SK-N-SH treated with all-trans-retinoic acid at 6 μM for 48 hours (cell line): ENCODE data around the gene EXOC4.

Source experiments
- ATAC-seq: fragments of 200-7000 bp; cut with Tn5 transposase; 3 replicates; pipeline ENCODE4 v1.9.1; 2020; ENCODE audit warnings: mild to moderate bottlenecking, moderate library complexity
- ARNTL ChIP-seq: fragments of 450-650 bp; formaldehyde crosslinking; IDR thresholded peaks from 2 replicates; pipeline ENCODE4 v1.5.0; 2020; ENCODE audit warnings: low read depth, mild to moderate bottlenecking, moderate library complexity, borderline replicate concordance
- BACH2 ChIP-seq: fragments of 250-450 bp; sonication (Bioruptor Pico); IDR thresholded peaks from 2 replicates; pipeline ENCODE4 v1.9.0; 2021; ENCODE audit warnings: mild to moderate bottlenecking, borderline replicate concordance
- CSDC2 ChIP-seq: fragments of 250-450 bp; sonication (Bioruptor Pico); IDR thresholded peaks from 2 replicates; pipeline ENCODE4 v1.5.0; 2020; ENCODE audit warnings: mild to moderate bottlenecking, moderate library complexity
- ESRRG ChIP-seq: fragments of 250-450 bp; sonication (Bioruptor Pico); IDR thresholded peaks from 2 replicates; pipeline ENCODE4 v1.6.1; 2021; ENCODE audit warnings: mild to moderate bottlenecking
- GLIS3 ChIP-seq: fragments of 250-450 bp; sonication (Bioruptor Pico); IDR thresholded peaks from 2 replicates; pipeline ENCODE4 v1.5.0; 2020; ENCODE audit warnings: mild to moderate bottlenecking, moderate library complexity
- OSR1 ChIP-seq: fragments of 250-450 bp; sonication (Bioruptor Pico); IDR thresholded peaks from 2 replicates; pipeline ENCODE4 v1.8.0; 2022; ENCODE audit warnings: moderate library complexity, mild to moderate bottlenecking, inconsistent platforms
- PPARA ChIP-seq: fragments of 250-450 bp; sonication (Bioruptor Pico); IDR thresholded peaks from 2 replicates; pipeline ENCODE4 v1.5.0; 2020; ENCODE audit warnings: mild to moderate bottlenecking, borderline replicate concordance
- SNAI2 ChIP-seq: fragments of 250-450 bp; sonication (Bioruptor Pico); IDR thresholded peaks from 2 replicates; pipeline ENCODE4 v1.5.0; 2020; ENCODE audit warnings: mild to moderate bottlenecking, moderate library complexity
- TOX ChIP-seq: fragments of 250-450 bp; sonication (Bioruptor Pico); IDR thresholded peaks from 2 replicates; pipeline ENCODE4 v1.8.0; 2021; ENCODE audit warnings: mild to moderate bottlenecking, moderate library complexity, borderline replicate concordance
- ZC3H10 ChIP-seq: fragments of 250-450 bp; sonication (Bioruptor Pico); IDR thresholded peaks from 2 replicates; pipeline ENCODE4 v1.5.1; 2021; ENCODE audit warnings: mild to moderate bottlenecking, moderate library complexity
- ZFP3 ChIP-seq: fragments of 250-450 bp; sonication (Bioruptor Pico); IDR thresholded peaks from 2 replicates; pipeline ENCODE4 v1.5.0; 2020; ENCODE audit warnings: mild to moderate bottlenecking, moderate library complexity
- ZFP30 ChIP-seq: fragments of 450-650 bp; formaldehyde crosslinking; IDR thresholded peaks from 2 replicates; pipeline ENCODE4 v1.5.0; 2022; ENCODE audit warnings: mild to moderate bottlenecking, moderate library complexity
- ZNF565 ChIP-seq: fragments of 450-650 bp; formaldehyde crosslinking; conservative IDR thresholded peaks from 2 replicates; pipeline ENCODE4 v1.5.0; 2020; ENCODE audit warnings: low read depth, mild to moderate bottlenecking, moderate library complexity
- ZNF70 ChIP-seq: fragments of 450-650 bp; formaldehyde crosslinking; IDR thresholded peaks from 2 replicates; pipeline ENCODE4 v1.5.0; 2020; ENCODE audit warnings: mild to moderate bottlenecking, moderate library complexity
- TF ChIP-seq, protein P1 (sequence below): fragments of 250-450 bp; sonication (Bioruptor Pico); IDR thresholded peaks from 2 replicates; pipeline ENCODE4 v1.5.0; 2020; ENCODE audit warnings: mild to moderate bottlenecking, moderate library complexity
- TF ChIP-seq, protein P2 (sequence below): fragments of 250-450 bp; sonication (Bioruptor Pico); IDR thresholded peaks from 2 replicates; pipeline ENCODE4 v1.5.1; 2020; ENCODE audit warnings: low read depth, mild to moderate bottlenecking, moderate library complexity
- TF ChIP-seq, protein P3 (sequence below): fragments of 250-450 bp; sonication (Bioruptor Pico); IDR thresholded peaks from 2 replicates; pipeline ENCODE4 v1.8.0; 2020; ENCODE audit warnings: mild to moderate bottlenecking, moderate library complexity, borderline replicate concordance
- TF ChIP-seq, protein P4 (sequence below): fragments of 250-450 bp; sonication (Bioruptor Pico); IDR thresholded peaks from 2 replicates; pipeline ENCODE4 v1.5.1; 2021; ENCODE audit warnings: mild to moderate bottlenecking, moderate library complexity

The EXOC4 gene

DNA sequence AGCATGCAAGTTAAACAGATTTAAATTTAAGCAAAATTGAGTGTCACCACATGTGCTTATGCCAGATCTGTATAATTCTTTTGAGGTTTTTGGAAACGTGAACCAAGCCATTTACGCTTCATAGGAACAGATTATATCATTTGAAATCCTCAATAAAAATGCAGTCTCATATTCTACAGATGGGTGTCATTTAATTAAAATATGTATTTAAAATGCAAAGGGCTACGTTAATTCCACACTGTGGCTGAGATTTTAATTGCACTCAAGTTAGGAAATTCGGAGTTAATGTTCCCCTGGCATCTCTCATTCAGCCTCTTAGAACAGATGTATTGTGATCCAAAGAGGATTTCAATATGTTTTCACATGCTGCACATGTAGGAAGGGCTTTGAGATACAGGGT is 709.8 kb downstream of the EXOC4 start:
- TF ChIP-seq ZNF70 (CRISPR knock-in tag) (no peak), CSDC2 (CRISPR knock-in tag) (no peak), SNAI2 (CRISPR knock-in tag) (no peak), ZNF565 (no peak), ARNTL (CRISPR knock-in tag) (no peak), ZFP3 (CRISPR knock-in tag) (no peak), PPARA (CRISPR knock-in tag) (no peak), TOX (CRISPR knock-in tag) (no peak)
- TF ChIP-seq, protein P1, sequence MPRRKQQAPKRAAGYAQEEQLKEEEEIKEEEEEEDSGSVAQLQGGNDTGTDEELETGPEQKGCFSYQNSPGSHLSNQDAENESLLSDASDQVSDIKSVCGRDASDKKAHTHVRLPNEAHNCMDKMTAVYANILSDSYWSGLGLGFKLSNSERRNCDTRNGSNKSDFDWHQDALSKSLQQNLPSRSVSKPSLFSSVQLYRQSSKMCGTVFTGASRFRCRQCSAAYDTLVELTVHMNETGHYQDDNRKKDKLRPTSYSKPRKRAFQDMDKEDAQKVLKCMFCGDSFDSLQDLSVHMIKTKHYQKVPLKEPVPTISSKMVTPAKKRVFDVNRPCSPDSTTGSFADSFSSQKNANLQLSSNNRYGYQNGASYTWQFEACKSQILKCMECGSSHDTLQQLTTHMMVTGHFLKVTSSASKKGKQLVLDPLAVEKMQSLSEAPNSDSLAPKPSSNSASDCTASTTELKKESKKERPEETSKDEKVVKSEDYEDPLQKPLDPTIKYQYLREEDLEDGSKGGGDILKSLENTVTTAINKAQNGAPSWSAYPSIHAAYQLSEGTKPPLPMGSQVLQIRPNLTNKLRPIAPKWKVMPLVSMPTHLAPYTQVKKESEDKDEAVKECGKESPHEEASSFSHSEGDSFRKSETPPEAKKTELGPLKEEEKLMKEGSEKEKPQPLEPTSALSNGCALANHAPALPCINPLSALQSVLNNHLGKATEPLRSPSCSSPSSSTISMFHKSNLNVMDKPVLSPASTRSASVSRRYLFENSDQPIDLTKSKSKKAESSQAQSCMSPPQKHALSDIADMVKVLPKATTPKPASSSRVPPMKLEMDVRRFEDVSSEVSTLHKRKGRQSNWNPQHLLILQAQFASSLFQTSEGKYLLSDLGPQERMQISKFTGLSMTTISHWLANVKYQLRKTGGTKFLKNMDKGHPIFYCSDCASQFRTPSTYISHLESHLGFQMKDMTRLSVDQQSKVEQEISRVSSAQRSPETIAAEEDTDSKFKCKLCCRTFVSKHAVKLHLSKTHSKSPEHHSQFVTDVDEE, result no peak
- no peak for ATAC-seq

DNA sequence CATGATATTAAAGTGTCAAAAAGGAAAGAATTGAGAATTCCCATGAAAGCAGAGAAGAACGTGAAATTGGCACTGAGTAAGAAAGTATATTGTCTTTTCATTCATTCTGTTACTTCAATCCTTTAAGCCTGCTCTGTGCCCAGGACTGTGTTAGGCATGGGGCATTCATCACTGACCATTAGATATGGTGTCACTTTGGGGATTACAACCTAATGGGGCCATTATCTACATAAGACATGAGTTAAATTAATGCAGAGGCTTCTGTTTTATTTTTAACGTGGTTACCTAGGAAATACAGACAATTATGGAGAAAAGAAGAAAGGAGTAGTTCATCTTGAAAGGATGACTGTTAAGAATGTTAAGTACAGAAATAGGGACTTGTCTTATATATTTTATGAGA is 710.8 kb downstream of the EXOC4 start:
- ATAC-seq, result no peak

DNA sequence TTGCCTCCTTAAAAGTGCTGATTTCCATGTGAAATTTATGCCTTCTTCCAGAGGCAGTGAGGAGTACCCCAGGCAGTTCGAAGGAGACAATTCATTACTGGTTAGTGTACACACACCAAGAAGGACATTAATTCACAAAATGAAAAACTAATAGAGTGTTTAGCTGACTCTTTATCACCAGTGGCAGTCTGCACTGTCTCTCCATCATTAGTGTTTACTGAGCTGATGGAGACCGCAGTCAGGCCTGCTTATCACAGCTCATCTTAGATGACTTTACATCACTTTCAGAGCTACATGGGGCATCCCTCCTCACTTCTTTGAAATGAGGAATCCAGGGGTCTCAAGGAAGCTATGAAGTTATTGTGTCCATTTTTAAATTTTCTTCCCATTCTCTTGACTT is 718.7 kb downstream of the EXOC4 start:
- TF ChIP-seq ZFP30 (CRISPR knock-in tag), result no peak
- TF ChIP-seq, protein P2, sequence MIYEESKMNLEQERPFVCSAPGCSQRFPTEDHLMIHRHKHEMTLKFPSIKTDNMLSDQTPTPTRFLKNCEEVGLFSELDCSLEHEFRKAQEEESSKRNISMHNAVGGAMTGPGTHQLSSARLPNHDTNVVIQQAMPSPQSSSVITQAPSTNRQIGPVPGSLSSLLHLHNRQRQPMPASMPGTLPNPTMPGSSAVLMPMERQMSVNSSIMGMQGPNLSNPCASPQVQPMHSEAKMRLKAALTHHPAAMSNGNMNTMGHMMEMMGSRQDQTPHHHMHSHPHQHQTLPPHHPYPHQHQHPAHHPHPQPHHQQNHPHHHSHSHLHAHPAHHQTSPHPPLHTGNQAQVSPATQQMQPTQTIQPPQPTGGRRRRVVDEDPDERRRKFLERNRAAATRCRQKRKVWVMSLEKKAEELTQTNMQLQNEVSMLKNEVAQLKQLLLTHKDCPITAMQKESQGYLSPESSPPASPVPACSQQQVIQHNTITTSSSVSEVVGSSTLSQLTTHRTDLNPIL (CRISPR knock-in tag), result no peak
- no peak for TF ChIP-seq BACH2 (CRISPR knock-in tag)
- TF ChIP-seq SNAI2 (CRISPR knock-in tag), result no peak
- TF ChIP-seq, protein P1, result 0 out of 2 replicates have a peak, but pooled peaks have one; percentile 37
- no peak for TF ChIP-seq GLIS3
- TF ChIP-seq ZNF70 (CRISPR knock-in tag), result no peak
- TF ChIP-seq ZNF565, result no peak
- no peak for ATAC-seq

More for the DNA sequence above, 710.8 kb downstream of the EXOC4 start:
- no peak for TF ChIP-seq GLIS3

DNA sequence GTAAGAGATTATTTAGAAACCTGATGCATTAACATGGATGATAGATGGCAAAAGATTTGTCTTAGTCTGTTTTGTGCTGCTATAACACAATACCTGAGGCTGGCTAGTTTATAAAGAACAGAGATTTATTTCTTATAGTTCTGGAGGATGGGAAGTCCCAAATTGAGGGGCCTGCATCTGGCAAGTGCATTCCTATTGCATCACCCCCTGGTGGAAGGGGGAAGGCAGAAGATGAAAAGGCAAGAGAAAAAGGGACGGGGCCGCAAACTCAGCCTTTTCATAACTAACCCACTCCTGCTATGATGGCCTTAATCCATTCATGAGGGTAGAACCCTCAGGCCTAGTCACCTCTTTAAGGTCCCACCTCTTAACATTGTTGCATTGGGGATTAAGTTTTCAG is 720.8 kb downstream of the EXOC4 start:
- TF ChIP-seq ZNF565, result no peak
- no peak for TF ChIP-seq BACH2 (CRISPR knock-in tag)
- no peak for TF ChIP-seq ESRRG
- TF ChIP-seq CSDC2 (CRISPR knock-in tag), result no peak
- no peak for TF ChIP-seq GLIS3
- TF ChIP-seq, protein P3, sequence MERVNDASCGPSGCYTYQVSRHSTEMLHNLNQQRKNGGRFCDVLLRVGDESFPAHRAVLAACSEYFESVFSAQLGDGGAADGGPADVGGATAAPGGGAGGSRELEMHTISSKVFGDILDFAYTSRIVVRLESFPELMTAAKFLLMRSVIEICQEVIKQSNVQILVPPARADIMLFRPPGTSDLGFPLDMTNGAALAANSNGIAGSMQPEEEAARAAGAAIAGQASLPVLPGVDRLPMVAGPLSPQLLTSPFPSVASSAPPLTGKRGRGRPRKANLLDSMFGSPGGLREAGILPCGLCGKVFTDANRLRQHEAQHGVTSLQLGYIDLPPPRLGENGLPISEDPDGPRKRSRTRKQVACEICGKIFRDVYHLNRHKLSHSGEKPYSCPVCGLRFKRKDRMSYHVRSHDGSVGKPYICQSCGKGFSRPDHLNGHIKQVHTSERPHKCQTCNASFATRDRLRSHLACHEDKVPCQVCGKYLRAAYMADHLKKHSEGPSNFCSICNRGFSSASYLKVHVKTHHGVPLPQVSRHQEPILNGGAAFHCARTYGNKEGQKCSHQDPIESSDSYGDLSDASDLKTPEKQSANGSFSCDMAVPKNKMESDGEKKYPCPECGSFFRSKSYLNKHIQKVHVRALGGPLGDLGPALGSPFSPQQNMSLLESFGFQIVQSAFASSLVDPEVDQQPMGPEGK (CRISPR knock-in tag), result no peak
- TF ChIP-seq ZFP3 (CRISPR knock-in tag), result no peak
- TF ChIP-seq, protein P1, result no peak
- TF ChIP-seq ARNTL (CRISPR knock-in tag), result no peak
- no peak for TF ChIP-seq PPARA (CRISPR knock-in tag)
- no peak for TF ChIP-seq OSR1
- TF ChIP-seq ZC3H10 (CRISPR knock-in tag), result no peak
- TF ChIP-seq, protein P4, sequence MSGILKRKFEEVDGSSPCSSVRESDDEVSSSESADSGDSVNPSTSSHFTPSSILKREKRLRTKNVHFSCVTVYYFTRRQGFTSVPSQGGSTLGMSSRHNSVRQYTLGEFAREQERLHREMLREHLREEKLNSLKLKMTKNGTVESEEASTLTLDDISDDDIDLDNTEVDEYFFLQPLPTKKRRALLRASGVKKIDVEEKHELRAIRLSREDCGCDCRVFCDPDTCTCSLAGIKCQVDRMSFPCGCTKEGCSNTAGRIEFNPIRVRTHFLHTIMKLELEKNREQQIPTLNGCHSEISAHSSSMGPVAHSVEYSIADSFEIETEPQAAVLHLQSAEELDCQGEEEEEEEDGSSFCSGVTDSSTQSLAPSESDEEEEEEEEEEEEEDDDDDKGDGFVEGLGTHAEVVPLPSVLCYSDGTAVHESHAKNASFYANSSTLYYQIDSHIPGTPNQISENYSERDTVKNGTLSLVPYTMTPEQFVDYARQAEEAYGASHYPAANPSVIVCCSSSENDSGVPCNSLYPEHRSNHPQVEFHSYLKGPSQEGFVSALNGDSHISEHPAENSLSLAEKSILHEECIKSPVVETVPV (CRISPR knock-in tag), result no peak
- ATAC-seq, result no peak
